Peyer's patch (tissue), 4 donors: Measurements from ENCODE around the gene DNAH6.

Source experiments
- CTCF ChIP-seq, 6 experiments: fragments of 450-650 bp in 4 of 6; fragments of 200-600 bp in 2 of 6; sonication (generic) in 1 of 6; IDR thresholded peaks; one replicate each; pipeline ENCODE4 v1.5.1; 2017 to 2019; ENCODE audit warnings: antibody characterized with exemption in 6 of 6, mild to moderate bottlenecking in 3 of 6, moderate library complexity in 1 of 6
- POLR2A ChIP-seq, 2 donors: fragments of 450-650 bp; IDR thresholded peaks; one replicate each; pipeline ENCODE4 v1.5.1; 2017; ENCODE audit warnings: antibody characterized with exemption in 2 of 2, mild to moderate bottlenecking in 2 of 2, moderate library complexity in 2 of 2

- TF ChIP-seq CTCF (IDR thresholded peaks at IDR 0.05) (no peak), POLR2A (IDR thresholded peaks at IDR 0.05) (no peak)
Measured at GRCh38 chr2:84705858-84706257, 189.6 kb downstream of the DNAH6 start.
